WI38 (cell line): Measurements from ENCODE around the gene CD36.

ENCODE experiments used
- H3K4me3 ChIP-seq: 2 replicates; pipeline ENCODE4 v1.5.1; 2011; ENCODE audit warnings: low read depth, mild to moderate bottlenecking, control low read depth, low read length
- CTCF ChIP-seq: IDR thresholded peaks from 2 replicates; pipeline ENCODE4 v1.5.1; 2012; ENCODE audit warnings: low read depth, mild to moderate bottlenecking, control low read depth, low read length

The CD36 gene

GRCh38 chr7:80720146-80720545 lies 81.7 kb downstream of the CD36 start:
- H3K4me3 ChIP-seq: no peak overlapping the region
- TF ChIP-seq CTCF: no peak

GRCh38 chr7:80721883-80722615 lies 83.6 kb downstream of the CD36 start:
- no peak overlapping the region for H3K4me3 ChIP-seq
- no peak for TF ChIP-seq CTCF

GRCh38 chr7:80722616-80723195 lies 84.3 kb downstream of the CD36 start:
- no peak for TF ChIP-seq CTCF
- H3K4me3 ChIP-seq: no peak overlapping the region

GRCh38 chr7:80724249-80724871 lies 85.9 kb downstream of the CD36 start:
- no peak overlapping the region for H3K4me3 ChIP-seq
- TF ChIP-seq CTCF: no peak

- TF ChIP-seq CTCF: no peak
- H3K4me3 ChIP-seq: no peak overlapping the region
These were observed 86.8 kb downstream of the CD36 start for GRCh38 chr7:80725181-80725611.
